ENCODE data around the gene CERS6. TPM values are rescaled to one million over a fixed set of nuclear protein-coding genes. Genes with fewer than 3 reads are reported as not detected.

Gene CERS6
- total and polyA plus RNA-seq, 4 donors = 26.6 to 81.0 (median 41.5) TPM

Small RNA genes within 50 kb of the gene (small RNA-seq; reads per million reads assigned to genes)
- not detected for gene MIR4774 (ENCODE audit: low replicate concordance)
- not detected for gene RN7SL813P (ENCODE audit: low replicate concordance)
- gene RNU6-766P (ENCODE audit: low replicate concordance) = not detected

Other genes starting within 250 kb of the CERS6 start
- 10 to 100 TPM; 51.1 to 51.5 TPM for gene STK39, start 208.7 kb upstream of the CERS6 start, total RNA-seq
- 10 to 100 TPM; 64.0 to 75.5 TPM for gene STK39, start 208.7 kb upstream of the CERS6 start, polyA plus RNA-seq (ENCODE audit: insufficient read length in 2 of 2)

Measured in spinal cord (tissue), 4 donors.